Stimulated activated CD8-positive, alpha-beta memory T cell treated with anti-CD3 and anti-CD28 coated beads, Interleukin-2, amount 100 ng/mL, for 1 hour (primary cell): ENCODE measurements around the gene PPP1R7.

Experiments
- DNase-seq, 2 donors: peaks; one replicate each; pipeline ENCODE4 v3.0.0-alpha.2; 2020; ENCODE audit warnings: low read depth in 2 of 2

PPP1R7 gene

DNA sequence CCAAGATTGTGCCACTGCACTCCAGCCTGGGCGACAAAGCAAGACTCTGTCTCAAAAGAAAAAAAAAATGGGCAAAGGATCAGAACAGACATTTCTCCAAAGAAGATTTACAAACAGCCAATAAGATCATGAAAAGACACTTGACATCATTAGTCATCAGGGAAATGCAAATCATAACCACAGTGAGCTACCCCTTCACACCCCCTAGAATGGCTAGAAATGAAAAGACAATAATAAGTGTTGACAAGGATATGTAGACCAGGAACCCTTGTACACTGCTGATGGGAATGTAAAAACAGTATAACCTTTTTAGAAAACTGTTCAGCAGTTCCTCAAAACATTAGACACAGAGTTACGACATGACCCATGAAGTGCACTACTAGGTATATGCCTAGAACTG is 29.8 kb upstream of the PPP1R7 start:
- no peak for DNase-seq

DNA sequence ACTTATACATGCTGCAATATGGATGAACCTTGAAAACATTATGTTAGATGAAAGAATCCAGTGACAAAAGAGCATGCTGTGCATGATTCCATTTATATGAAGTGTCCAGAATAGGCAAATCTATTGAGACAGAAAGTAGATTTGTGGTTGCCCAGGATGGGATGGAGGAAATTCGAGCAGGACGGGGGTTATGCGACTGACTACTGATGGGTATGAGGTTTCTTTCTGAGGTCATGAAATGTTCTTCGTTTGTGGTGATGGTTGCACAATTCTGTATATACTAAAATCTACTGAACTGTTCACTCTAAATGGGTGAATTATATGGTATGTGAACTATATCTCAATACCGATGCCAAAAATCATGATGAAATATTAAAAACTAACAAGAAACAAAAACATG is 29.3 kb upstream of the PPP1R7 start:
- no peak for DNase-seq

DNA sequence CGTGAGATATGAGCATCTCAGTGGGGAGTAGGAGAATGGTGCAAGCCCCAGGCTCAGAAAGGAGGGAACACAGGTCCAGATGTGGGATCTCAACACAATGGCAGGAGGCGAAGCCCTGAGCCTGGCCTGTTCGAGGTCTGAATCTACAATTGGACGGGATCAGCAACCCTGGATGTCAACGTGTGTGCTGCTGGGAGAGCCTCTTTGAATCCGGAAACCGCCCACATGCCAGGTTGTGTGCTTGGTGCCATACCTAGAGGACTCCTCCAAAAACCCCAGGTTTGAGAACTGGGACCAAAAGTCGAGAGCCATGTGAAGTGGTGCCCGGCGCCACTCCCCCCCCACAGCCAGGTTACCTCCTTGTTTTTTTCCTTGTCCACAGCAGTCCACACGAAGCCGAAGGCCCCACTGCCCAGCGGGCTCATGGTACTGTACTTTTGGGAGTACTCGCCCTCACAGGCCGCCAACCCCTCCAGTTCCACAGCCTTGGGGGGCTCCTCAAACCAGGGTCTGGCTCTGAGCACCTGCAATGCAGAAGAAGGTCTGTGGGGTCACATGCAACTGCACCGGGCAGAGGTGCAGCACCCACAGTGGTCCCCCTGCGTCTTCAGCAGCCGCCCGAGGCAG is 27.8 kb upstream of the PPP1R7 start:
- DNase-seq = no peak

DNA sequence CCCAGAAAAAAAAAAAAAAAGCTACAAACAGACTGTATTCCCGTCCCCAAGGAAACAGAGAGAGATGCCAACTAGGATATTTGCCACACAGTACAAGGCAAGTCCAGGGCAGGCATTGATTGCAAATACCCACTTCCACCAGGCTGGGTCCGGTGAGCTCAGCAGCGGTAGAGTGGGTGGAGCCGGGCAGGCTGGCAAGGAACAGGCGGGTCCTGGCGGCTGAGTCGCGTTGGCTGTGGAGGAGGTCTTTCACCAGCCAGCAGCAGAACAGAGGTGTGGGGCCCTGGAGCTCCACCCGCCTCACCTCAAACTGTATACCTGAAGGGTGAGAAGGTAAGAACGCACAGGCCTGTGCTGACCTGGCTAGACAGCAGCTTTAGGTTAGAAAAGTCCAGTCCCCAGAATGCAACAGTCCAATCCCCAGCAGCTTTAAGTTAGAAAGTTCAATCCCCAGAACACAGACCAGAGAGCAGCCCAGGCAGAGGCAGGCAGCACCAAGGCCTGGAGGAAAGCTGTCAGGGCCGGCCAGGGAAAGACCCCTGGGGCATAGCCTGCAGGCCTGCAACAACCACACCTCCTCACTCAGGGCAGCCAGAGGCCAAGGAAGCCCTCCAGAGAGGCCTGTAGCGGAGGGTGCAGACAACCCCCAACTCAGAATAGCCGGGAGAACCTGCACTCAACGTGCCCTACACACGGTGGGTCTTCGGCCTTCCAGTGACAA is 26.3 kb upstream of the PPP1R7 start:
- peak in 1 of 2 donors; percentile 27 for DNase-seq

DNA sequence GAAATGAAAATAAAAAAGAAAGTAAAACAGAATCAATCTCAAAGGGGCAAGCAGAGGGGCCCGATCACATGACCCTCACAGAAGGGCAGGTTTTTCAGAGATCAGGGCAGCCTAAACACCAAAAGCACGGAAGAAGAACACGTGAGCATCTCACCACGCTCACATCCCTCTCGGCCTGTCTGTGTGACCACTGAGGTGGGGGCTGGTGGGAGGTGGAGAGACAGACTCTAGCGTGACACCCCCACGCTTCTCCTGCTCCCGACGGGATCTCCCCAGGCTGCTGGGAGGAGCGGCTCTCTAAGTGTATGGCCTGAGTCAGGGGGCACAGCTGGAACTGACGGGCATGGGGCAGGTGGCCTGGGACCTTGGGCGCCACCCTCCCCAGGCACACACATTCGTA is 24.6 kb upstream of the PPP1R7 start:
- no peak for DNase-seq

DNA sequence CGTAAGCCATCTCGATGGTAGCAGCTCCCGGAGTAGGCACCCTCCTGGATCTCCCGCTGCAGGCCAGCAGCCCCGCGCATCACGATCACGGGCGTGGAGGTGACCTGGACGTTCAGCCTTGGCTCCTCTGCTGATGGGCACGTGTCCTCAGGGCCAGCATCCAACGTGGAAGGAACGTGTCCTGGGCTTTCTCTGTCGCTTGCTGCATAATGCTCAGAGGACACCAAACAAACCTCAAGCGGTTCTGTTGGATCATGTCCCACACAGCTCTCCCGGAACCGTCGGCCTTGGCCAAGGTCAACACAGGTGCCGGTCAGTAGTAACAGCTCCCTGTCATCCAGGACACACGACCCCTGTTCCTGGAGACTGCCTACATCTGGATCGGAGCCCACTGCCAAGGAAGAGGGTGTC is 24.1 kb upstream of the PPP1R7 start:
- no peak for DNase-seq

DNA sequence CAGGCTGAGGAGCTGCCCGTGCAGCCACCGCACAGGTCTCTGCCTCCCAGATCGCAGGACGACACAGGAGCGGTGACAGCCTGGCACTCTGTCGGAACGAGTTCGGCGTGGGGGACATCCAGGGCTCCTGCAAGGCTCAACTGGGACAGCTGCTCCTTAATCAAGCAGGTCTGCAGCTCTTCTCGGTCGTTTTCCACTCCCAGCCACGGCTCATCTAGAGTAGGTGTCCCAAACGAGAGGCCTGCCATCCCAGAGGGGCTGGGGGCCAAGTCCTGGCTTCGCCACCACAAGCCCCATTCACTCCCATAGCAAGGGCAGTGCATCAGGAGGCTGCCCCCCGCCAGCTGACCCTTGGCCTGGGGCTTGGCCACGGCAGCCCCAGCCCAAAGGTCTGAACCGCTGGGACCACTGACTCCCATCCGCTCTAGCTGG is 23.5 kb upstream of the PPP1R7 start:
- DNase-seq = no peak

DNA sequence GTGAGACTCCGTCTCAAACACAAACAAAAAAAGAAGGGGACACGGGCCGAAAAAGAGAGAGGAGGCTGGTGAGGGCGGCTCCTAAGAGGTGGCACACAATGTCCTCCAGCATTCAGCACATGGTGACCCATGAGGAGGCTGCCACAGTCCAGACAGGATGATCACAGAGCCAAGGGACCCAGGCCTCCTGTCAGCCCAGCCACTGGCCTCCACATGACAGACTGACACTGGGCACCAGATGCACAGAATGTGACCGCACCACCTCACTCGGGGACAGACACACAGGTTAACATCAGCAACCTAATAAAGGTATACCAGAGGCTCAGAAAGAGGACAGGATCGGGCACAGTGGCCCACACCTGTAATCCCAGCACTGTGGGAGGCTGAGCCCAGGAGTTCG is 22.0 kb upstream of the PPP1R7 start:
- DNase-seq = no peak

DNA sequence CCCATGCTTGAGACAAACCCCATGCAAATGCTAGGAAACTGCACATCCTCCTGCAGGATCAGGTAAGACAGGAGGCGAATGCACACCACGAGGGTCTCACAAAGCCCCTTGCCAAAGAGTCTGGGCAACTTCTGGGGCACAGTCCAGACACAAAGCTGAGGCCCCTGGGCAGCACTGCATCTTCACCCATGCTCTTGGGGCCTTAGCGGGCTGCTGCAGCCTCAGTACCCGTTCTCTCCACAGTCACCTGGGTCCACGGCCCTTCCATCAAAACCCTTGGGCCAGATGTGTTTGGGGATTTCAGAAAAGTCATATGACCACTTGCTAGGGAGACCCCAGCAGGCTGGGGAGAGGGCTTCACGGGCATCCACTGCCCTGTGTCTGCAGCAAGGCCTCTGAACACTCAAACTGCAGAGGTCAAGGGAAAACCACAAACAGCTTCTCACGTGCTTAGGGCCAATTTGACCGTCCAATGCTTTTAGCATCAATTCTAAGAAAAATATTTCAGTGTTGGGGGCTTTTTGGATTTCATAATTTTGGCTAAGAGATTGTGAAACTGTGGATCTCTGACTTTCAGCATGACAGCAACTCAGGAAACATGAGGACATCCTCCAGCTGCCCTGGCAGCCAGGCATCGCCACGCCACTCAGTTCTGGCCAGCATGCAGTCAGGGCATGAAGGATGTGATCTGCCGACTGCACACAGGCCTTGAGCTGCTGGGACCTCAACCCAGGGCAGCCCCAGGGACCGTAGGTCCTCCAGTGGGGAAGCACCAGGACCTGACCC is 21.0 kb upstream of the PPP1R7 start:
- DNase-seq = no peak

DNA sequence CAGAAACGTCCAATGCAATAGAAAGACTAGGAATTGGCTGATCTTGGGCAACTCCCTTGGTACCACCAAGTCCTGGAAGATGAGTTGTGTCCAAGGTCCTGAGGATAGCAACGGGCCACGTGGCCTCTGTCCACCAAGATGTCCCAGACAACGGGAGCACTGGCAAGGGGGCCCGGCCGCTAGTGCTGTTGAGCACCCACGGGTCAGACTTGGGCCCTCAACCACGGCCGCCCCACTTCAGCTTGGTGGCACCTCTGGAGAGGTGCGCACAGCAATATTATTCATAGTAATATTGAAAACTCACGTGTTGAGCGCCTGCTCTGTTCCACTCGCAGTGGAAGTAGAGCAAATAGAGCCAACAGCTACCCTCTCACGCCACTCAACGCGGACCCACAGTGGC is 20.0 kb upstream of the PPP1R7 start:
- DNase-seq = no peak

DNA sequence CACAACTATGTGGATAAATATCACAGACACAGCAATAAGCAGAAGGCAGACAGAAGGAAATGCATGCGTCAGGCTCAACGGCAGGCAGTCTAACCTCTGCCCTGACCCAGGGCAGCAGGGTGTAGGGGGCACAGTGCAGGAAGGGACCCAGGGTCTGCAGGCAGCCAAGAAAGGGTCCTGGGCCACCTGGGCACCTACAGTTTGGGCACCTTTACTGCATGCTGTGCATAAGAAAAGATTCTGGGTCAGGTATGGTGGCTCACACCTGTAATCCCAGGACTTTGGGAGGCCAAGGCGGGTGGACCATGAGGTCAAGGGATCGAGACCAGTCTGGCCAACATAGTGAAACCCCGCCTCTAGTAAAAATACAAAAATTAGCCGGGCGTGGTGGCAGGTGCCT is 18.7 kb upstream of the PPP1R7 start:
- no peak for DNase-seq

DNA sequence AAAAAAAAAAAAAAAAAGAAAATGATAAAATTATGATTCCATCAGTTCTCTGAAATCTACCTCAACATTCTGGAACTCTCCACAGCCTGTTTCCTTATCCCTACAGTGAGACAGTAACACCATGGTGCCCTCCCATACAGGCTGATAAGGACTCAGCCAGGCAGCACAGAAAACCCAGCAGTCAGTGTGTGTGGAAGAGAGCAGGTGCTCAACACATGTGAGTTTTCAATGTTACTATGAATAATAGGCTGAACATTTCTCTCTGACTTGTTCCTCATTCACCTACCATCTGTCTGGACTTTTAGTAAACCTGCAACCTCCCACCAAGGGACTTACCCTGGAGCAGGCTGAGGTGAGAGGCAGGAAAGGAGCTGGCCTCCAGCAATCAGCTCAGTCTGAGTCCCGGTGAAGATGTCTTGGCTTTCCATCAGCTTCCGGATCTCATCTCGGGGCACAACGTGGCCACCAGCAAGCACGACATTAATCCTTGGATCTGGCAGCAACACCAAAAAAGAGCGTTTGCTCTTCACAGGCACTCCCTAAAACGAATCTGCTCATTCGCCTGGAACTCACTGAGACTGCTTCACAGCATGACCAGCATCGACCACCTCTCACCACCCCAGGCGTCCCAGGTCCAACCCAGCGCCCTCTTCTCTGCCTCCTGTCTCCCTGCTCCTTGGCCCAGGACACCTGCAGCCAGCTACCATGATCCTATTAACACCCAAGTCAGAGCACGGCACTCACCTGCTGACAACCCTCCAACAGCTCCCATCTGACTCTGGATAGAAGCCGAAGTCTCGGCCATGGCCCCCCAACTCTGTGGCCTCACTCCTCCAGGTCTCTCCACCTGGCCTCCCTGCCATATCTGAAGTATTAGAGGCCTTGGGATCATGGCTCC is 17.5 kb upstream of the PPP1R7 start:
- DNase-seq = no peak

DNA sequence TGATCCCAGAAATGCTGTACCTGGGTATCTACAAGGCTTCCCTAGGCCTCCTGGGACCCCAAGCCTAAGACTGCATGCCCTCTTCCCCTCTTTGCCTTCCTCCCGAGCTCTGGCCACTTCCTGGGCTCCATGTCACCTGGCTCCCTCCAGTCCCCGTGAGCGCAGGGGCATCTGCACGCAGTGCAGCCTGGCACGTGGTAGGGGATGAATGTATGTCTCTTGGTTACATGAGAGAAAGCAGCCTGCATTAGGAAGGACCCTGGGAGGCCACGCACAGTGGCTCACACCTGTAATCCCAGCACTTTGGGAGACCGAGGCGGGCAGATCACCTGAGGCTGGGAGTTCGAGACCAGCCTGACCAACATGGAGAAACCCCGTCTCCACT is 16.8 kb upstream of the PPP1R7 start:
- DNase-seq = no peak

DNA sequence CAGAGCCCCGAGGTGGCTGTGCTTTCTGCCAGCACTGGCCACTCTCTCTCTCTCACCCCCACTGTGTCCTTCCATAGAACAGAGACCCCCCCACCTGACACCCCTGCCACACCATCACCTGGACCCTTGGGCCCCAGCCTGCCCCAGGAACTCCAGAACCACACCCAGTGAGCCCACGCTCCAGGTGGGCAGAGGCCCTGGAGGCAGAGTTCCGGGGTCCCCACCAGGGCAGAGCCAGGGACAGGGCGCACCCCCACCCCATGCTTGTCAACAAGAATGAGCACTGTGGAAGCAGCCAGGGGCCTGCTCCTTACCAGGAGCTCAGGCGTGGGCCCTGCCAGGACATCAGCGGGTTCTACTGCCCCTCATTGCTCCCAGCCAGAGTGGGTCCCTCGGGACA is 15.6 kb upstream of the PPP1R7 start:
- DNase-seq = no peak

DNA sequence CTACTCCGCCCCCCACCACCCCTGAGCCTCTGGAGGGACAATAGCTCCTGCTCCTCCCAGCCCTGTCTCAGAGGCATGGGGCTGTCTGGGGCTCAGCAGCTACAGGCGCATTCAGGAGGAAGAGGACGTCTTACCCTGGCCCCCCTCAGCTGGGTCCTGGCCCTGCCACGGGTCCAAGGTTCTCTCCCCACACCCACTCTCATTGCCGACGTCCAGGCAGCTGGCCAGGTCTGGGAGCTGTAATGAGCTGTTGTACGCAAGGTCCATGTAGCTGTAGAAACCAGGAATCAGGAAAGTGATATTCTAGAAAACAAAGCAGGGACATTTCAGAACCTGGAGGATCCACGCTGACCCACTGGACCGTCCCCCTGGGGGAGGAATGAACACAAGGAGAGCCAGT is 14.5 kb upstream of the PPP1R7 start:
- DNase-seq = no peak

DNA sequence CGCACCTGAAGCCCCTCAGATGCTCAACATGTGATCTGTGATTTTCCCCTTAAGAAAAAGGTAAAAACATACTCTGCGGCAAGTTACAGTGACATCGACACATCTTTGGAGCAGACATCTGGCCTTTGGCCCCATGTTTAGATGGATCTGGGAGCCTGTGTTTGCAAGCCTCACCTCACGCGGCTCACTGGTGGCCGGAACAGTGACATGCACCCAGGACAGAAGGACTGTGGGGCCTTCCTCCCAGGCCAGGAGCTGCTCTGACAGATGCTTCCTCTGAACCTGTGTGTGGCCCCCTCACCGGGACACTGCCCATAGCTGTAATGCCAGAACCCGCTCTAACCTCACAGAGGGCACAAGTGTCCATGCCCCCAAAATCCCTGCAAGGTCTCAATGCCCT is 14.1 kb upstream of the PPP1R7 start:
- no peak for DNase-seq

DNA sequence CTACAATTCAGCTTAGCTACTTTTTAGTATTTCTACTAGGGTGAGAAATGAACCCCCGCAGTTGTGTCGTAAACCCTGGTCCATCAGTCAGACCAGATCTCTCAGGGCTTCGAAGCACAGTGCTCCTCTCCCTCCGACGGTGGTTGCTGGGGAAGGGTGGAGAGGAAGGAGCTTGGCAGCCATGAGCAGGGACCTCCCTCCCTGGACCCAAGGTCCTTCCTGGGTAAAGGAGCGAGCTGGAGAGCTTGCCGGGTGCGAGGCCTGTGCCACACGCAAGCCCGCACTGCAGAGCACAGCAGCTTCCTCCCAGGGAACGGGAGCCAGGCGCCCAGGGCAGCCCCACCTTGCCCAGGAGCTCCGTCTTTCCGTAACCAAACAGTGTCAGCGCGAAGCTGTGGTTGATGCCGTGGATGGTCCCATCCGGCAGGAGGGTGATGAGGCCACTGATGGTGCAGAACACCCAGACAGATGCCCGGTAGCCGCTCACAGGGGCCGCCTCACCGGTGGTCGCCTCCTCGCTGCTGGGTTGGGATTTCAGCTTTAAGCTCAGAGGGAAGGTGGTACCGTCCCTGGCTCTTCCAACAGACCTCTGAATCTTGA is 13.5 kb upstream of the PPP1R7 start:
- no peak for DNase-seq

DNA sequence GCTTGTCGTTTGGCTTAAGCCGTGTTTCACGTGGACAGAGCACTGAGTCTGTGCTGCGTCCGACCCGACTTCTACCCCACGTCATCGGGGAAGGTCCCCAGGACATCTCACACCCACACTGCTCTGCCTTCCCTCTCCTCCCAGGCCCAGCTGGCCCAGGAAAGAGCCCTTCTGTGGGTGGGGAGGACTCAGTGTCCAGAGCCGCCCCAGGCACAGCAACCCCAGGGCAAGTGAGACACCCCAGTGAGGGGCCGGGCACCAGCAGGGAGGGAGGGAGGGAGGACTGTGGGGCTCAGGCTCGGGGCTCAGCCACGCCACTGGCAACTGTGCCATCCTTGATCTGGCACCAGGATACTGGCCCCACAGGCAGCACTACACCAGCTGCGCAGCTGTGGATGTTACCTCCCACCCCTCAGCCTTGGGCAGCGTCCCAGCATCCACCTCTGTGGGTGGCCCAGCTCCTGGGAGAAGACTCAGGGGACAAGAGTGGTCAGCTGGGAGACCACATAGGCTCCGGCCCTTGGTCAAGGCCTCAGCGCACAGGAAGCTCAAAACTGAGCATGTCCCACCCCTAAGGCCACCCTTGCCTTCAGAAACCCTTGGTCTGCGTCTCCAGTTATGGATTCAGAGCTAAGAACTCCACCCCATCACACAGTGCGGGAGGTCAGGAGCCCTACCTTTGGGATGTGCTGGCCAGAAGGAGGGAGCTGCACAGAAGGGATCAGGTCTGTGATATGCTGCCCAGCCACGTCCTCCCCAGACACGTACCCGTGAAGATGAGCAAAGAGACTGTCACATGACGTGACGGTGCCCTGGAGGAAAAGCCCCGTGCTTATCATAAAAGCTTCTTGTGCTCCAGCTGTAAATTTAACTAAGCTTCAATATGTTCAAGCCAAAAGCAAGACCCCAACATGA is 12.7 kb upstream of the PPP1R7 start:
- DNase-seq = no peak

DNA sequence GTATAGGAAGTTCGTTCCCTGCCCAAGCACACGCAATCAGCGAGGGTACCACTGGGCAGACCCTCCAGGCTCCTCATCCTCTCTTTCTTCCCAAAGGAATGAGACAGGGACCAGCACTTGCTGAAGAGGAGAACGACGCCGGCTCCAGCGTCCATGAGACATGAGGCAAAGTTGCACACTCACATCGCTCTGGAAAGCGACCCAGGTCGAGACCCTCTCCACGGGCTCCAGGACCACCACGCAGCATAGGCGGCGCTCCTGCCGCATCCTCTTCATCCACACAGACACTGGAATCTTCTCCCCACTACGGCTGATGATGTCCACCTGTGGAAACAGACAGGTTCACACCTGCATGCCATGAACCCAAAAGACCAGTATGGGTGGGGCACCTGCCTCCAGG is 11.8 kb upstream of the PPP1R7 start:
- DNase-seq = no peak
